Activated naive CD8-positive, alpha-beta T cell (primary cell): ENCODE measurements around the gene SPEG.
A peak's percentile ranks its signal among the peaks of the same experiment; 100 is the strongest.

Experiments
- H3K27ac Mint-ChIP-seq: one replicate; pipeline ENCODE4 v1.8.0; 2021; ENCODE audit warnings: mixed read lengths
- H3K27me3 Mint-ChIP-seq: one replicate; pipeline ENCODE4 v1.8.0; 2021; ENCODE audit warnings: mixed read lengths
- H3K36me3 Mint-ChIP-seq: one replicate; pipeline ENCODE4 v1.8.0; 2021; ENCODE audit warnings: mixed read lengths
- H3K4me1 Mint-ChIP-seq: one replicate; pipeline ENCODE4 v1.8.0; 2021; ENCODE audit warnings: low read depth, mixed read lengths
- H3K4me3 Mint-ChIP-seq: one replicate; pipeline ENCODE4 v1.8.0; 2021; ENCODE audit warnings: mild to moderate bottlenecking, mixed read lengths
- H3K9me3 Mint-ChIP-seq: one replicate; pipeline ENCODE4 v1.8.0; 2021; ENCODE audit warnings: low read depth, mixed read lengths

SPEG gene

DNA sequence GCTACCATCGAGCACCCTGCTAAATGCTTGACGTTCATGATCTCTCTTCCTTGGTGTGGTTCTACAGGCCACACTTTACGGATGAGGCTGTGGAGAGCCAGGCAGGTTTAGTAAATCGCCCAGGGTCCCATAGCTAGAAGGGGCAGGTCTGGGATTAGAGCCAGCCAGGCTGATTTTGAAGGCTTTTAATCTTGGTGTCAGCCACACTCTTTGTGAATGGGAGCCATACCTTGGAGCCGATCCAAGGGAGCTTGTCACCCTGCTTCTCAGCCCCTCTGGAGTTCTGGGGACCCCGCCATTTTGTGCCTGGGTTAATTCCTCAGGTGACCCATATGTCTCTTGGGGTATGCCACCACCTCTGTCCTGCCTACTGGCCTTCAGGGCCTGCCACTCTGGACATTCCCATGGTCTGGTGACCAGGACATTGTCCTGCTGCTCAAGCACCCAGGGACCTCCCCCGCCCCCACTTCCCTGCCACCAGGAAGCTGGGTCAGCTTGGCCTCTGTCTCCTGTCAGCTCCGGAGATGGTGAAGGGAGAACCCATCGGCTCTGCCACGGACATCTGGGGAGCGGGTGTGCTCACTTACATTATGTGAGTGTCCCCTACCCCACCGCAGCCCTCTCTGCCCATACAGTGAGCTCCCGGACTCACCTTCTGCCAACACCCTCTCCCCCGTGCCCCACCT lies 56.8 kb downstream of the SPEG start:
- Mint-ChIP-seq H3K4me3 (no peak overlapping the region), H3K27ac (no peak overlapping the region), H3K27me3 (peaks cover 16% of the 10 kb centered on the region), H3K4me1 (peaks cover under 1% of the 10 kb centered on the region), H3K9me3 (no peaks in the 10 kb centered on the region), H3K36me3 (no peaks in the 10 kb centered on the region)

GRCh38 chr2:219492575-219492974 lies 57.9 kb downstream of the SPEG start:
- Mint-ChIP-seq H3K4me3 (no peak overlapping the region), H3K4me1 (peaks cover 10% of the 10 kb centered on the region), H3K36me3 (no peaks in the 10 kb centered on the region), H3K27ac (no peak overlapping the region), H3K9me3 (no peaks in the 10 kb centered on the region), H3K27me3 (peaks cover 22% of the 10 kb centered on the region)

GRCh38 chr2:219493086-219493485 lies 58.4 kb downstream of the SPEG start:
- no peaks in the 10 kb centered on the region for H3K9me3 Mint-ChIP-seq
- H3K27ac Mint-ChIP-seq, result no peak overlapping the region
- H3K36me3 Mint-ChIP-seq, result no peaks in the 10 kb centered on the region
- peaks cover 20% of the 10 kb centered on the region for H3K27me3 Mint-ChIP-seq
- peaks cover 11% of the 10 kb centered on the region for H3K4me1 Mint-ChIP-seq
- H3K4me3 Mint-ChIP-seq, result no peak overlapping the region

DNA sequence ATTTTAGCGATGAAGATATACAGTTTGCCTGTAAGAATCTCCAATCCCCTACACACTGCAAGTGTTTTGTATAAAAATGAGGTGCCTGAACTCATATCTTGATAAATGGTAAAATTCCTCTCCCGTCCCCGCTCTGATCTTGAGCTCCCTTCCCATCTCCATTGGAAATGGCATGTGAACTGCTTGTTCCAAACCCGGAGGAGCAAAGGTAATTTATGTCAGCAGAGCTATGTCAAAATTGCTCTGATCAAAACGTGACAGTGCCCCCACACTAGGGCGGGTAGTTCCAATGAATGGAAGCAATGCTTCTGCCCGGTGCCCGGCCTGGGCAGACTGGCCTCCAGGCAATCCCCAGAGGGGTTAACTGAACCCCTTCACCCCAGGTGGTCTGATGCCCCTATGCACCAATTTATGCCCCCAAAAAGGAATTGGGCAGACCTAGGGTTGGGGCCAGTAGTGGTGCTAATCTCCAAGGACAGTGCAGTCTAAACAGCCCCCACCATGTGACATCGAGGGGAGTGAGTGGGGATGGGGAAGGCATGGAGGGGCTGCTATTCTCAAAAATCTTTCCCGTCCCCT lies 60.4 kb downstream of the SPEG start:
- H3K9me3 Mint-ChIP-seq, result no peaks in the 10 kb centered on the region
- no peak overlapping the region for H3K4me3 Mint-ChIP-seq
- no peaks in the 10 kb centered on the region for H3K36me3 Mint-ChIP-seq
- H3K4me1 Mint-ChIP-seq, result peaks cover 28% of the 10 kb centered on the region
- peaks cover 25% of the 10 kb centered on the region for H3K27me3 Mint-ChIP-seq
- H3K27ac Mint-ChIP-seq, result no peak overlapping the region

DNA sequence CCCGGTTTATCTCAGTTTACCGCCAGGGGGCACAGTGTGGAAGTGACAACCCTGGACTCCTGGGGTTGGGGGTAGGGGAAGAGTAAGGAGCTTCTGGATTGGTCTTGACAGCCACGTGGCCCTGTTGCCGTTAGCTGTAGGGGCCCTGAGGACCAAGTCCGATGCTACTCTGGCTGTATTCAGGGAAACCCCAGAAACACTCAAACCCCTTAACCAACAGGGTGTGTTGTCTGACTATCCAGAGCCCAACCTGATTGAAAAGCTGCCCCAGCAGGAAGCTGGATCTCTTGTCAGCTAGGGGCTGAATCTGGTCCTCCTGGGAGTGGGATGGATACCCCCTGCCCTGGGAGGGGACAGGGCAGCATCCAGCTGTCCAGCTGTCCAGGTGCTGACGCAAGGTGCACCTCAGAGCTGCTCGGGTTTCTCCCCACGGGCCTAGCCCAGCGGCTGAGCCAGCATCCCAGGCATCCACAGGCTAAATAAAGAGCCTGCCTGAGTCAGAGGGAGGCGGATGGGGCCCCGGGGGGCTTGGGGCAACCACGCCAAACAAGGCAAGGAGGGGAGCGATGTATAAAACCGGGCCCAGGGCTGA lies 61.0 kb downstream of the SPEG start:
- Mint-ChIP-seq H3K27ac (no peak overlapping the region), H3K9me3 (no peaks in the 10 kb centered on the region), H3K27me3 (peaks cover 25% of the 10 kb centered on the region), H3K4me3 (no peak overlapping the region), H3K4me1 (peaks cover 32% of the 10 kb centered on the region), H3K36me3 (no peaks in the 10 kb centered on the region)

DNA sequence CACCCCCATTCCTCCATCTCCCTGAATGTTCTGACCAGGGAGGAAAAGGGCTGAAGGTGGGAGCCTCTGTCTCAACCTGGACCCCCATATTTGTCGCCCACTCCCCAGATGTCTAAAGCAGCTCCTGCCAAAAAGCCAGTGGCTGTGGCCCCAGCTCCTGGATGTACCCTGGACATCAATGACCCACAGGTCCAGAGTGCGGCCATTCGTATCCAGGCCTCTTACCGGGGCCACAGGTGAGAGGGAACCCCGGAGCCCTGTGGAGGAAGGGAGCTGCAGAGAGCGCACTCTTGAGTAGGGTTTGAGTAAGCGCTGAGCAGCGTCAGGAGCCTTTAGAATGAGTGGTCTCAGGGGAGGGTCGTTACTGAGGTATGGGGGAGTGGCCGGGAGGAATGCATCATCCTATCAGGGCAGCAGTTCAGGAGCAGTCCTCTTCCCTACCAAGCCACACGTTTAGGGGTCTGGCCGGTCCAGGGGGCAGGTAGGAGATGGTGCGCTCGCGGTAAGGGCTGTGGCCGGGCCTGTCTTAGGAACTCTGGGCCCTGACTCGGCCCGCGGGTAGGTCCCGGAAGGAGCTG lies 61.7 kb downstream of the SPEG start:
- H3K27ac Mint-ChIP-seq, result no peak overlapping the region
- H3K4me1 Mint-ChIP-seq, result peaks cover 32% of the 10 kb centered on the region
- H3K36me3 Mint-ChIP-seq, result no peaks in the 10 kb centered on the region
- H3K4me3 Mint-ChIP-seq, result peak overlapping the region; percentile 63
- H3K27me3 Mint-ChIP-seq, result peaks cover 25% of the 10 kb centered on the region
- no peaks in the 10 kb centered on the region for H3K9me3 Mint-ChIP-seq

DNA sequence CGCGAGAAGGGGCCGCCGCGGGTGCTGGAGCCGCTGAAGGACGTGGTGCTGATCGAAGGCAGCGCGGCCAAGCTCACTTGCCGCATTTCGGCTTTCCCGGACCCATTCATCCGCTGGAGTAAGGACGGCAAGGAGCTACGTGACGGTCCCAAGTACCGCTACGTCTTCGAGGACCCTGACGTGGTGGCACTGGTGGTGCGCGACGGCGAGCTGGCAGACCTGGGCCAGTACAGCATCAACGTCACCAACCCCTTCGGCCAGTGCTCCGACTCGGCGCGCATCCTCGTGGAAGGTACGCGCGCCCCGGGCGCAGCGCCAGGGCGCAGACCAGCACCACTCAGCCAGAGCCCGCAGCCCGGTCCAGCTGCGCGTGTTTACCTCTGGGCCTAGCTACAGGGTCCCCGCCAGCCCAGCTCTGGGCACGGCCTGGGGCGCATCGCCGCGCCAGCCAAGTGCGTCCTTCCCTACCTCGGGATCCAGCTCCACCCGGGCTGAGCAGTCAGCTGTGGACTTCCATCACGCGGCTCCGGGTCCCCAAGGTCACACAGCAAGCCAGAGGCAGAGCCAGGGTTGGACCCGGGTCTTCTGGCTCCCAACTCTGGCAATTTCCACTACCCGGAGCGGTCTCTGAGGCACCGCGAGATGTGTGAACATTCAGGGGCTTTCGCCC lies 62.3 kb downstream of the SPEG start:
- no peak overlapping the region for H3K27ac Mint-ChIP-seq
- no peaks in the 10 kb centered on the region for H3K36me3 Mint-ChIP-seq
- peaks cover 32% of the 10 kb centered on the region for H3K4me1 Mint-ChIP-seq
- no peaks in the 10 kb centered on the region for H3K9me3 Mint-ChIP-seq
- peaks cover 25% of the 10 kb centered on the region for H3K27me3 Mint-ChIP-seq
- H3K4me3 Mint-ChIP-seq, result peak overlapping the region; percentile 100

GRCh38 chr2:219497495-219498279 lies 63.0 kb downstream of the SPEG start:
- Mint-ChIP-seq H3K27me3 (peaks cover 25% of the 10 kb centered on the region), H3K4me1 (peaks cover 32% of the 10 kb centered on the region), H3K4me3 (peak overlapping the region; percentile 100), H3K36me3 (no peaks in the 10 kb centered on the region), H3K27ac (no peak overlapping the region), H3K9me3 (no peaks in the 10 kb centered on the region)

DNA sequence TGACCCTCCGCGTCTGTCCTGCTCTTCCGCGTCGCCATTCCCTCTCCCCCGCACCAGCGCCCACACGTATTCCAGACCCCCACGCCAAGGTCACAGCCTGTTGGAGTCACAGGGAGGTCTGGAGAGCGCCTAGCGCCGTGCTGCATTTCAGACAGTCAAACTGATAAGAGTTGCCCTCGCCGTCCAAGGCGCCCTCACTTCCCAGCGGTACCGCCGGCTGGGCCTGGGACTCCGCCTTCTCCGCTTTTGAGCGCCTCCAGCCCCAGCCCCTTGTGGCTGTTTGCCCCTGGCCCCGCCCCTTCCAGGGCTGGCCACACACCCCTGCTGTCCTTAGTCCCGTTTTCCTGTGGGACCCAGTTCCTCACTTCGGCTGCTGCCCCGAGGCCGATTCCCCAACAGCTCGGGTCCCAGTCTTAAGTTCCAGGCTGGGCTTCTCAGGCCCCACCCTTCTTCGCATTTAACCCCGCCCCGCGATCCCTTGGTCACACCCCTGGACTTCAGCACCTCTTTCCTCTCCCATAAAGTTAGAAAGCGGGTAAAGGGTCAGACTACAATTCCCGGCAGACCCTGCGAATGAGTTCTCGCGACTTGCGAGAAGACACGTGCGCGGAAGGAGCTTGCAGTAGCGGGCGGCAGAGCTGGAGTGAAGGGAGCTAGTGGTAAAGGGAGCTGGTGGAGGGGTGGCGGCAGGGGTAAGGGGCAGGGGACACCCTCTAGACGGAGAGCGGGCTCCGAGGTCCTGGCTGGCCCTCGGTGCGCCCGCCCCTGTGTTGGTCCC lies 63.8 kb downstream of the SPEG start, which contains the start of gene GMPPA:
TSS of gene GMPPA (plus strand) at position 612 of the 778 bp plus-strand sequence. CDS start 1,085 bp downstream, outside the sequence.
- peak within 1 kb of the TSS; percentile 96 for H3K27ac Mint-ChIP-seq
- no peaks in the 10 kb centered on the region for H3K9me3 Mint-ChIP-seq
- H3K4me1 Mint-ChIP-seq, result peaks cover 32% of the 10 kb centered on the region
- peak within 1 kb of the TSS; percentile 100 for H3K4me3 Mint-ChIP-seq
- peaks cover 22% of the 10 kb centered on the region for H3K27me3 Mint-ChIP-seq
- H3K36me3 Mint-ChIP-seq, result peaks cover 2% of the 10 kb centered on the region

DNA sequence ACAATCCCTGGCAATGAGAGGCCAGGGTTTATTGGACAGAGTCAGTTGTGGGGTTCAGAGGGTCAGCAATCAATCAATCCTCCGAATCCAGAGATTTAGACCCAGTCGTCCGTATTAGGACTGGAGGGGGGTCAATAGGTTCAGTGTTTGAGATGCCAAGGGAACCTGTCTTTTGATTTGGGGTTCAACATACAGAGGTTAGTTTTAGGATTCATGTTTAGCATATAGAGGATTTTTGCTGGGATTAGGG lies 64.3 kb downstream of the SPEG start:
- peaks cover 22% of the 10 kb centered on the region for H3K27me3 Mint-ChIP-seq
- peak overlapping the region; percentile 100 for H3K4me3 Mint-ChIP-seq
- peak overlapping the region; percentile 96 for H3K27ac Mint-ChIP-seq
- peaks cover 5% of the 10 kb centered on the region for H3K36me3 Mint-ChIP-seq
- no peaks in the 10 kb centered on the region for H3K9me3 Mint-ChIP-seq
- H3K4me1 Mint-ChIP-seq, result peaks cover 32% of the 10 kb centered on the region

GRCh38 chr2:219499555-219499954 lies 64.9 kb downstream of the SPEG start:
- Mint-ChIP-seq H3K27me3 (peaks cover 22% of the 10 kb centered on the region), H3K4me1 (peaks cover 32% of the 10 kb centered on the region), H3K36me3 (peaks cover 9% of the 10 kb centered on the region), H3K27ac (peak overlapping the region; percentile 96), H3K4me3 (peak overlapping the region; percentile 100), H3K9me3 (no peaks in the 10 kb centered on the region)

DNA sequence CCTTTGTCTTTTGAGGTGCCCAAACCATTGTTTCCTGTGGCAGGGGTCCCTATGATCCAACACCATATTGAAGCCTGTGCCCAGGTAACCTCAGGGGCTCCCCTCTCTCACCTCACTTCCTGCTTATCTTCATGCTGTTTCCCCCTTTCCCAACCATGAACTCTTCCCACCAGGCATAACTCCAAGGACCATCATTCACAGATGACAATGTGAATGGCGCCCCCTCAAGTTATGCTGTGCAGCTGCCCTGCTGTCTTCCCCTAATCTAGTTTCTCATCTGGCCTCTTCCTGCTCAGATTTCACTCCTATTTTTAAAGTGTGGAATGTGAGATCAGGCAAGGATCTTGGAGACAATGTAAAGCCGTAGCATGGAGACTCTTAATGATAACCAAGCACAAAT lies 65.5 kb downstream of the SPEG start:
- Mint-ChIP-seq H3K27ac (peak overlapping the region; percentile 34), H3K4me3 (peak overlapping the region; percentile 100), H3K36me3 (peaks cover 9% of the 10 kb centered on the region), H3K9me3 (no peaks in the 10 kb centered on the region), H3K27me3 (peaks cover 18% of the 10 kb centered on the region), H3K4me1 (peaks cover 32% of the 10 kb centered on the region)

DNA sequence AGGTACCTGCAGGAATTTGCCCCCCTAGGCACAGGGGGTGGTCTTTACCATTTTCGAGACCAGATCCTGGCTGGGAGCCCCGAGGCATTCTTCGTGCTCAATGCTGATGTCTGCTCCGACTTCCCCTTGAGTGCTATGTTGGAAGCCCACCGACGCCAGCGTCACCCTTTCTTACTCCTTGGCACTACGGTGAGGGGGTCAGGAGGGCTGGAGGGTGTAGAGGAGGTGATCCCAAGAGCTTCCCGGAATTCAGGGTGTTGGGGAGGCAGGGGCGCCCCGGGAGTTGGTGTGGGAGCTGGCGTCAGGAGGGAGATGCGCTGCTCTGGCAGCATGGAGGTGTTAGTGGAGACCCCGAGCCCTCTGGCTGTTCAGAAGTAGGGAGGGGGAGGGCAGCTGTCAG lies 67.2 kb downstream of the SPEG start:
- Mint-ChIP-seq H3K9me3 (no peaks in the 10 kb centered on the region), H3K36me3 (peaks cover 11% of the 10 kb centered on the region), H3K4me1 (peaks cover 28% of the 10 kb centered on the region), H3K27ac (no peak overlapping the region), H3K4me3 (no peak overlapping the region), H3K27me3 (peaks cover 8% of the 10 kb centered on the region)

GRCh38 chr2:219502618-219503017 lies 68.0 kb downstream of the SPEG start:
- Mint-ChIP-seq H3K27me3 (peaks cover 5% of the 10 kb centered on the region), H3K36me3 (peaks cover 11% of the 10 kb centered on the region), H3K27ac (no peak overlapping the region), H3K4me1 (peaks cover 22% of the 10 kb centered on the region), H3K9me3 (no peaks in the 10 kb centered on the region), H3K4me3 (no peak overlapping the region)
